Stimulated activated naive CD8-positive, alpha-beta T cell treated with anti-CD3 and anti-CD28 coated beads, Interleukin-15, amount 100 ng/mL, for 72 hours (primary cell): ENCODE results near the gene RAB8A.
"Not testable (repeated sequence)": the region's sequence is repeated elsewhere in the genome, so short reads cannot be mapped to it uniquely, and the experiment has no call there.

ENCODE experiments used
- ATAC-seq: fragments of 150-1000 bp; cut with Tn5 transposase; 2 replicates; pipeline ENCODE4 v1.10.0; 2021; ENCODE audit warnings: mild to moderate bottlenecking, moderate library complexity
- DNase-seq, 2 donors: peaks; one replicate each; pipeline ENCODE4 v3.0.0; 2021 to 2022
- H3K27ac Mint-ChIP-seq, 2 donors: one replicate each; pipeline ENCODE4 v1.8.0; 2022; ENCODE audit warnings: mild to moderate bottlenecking in 2 of 2, mixed read lengths in 2 of 2, moderate library complexity in 2 of 2
- H3K27me3 Mint-ChIP-seq: one replicate; pipeline ENCODE4 v1.8.0; 2022; ENCODE audit warnings: mixed read lengths
- H3K4me1 Mint-ChIP-seq: one replicate; pipeline ENCODE4 v1.8.0; 2022; ENCODE audit warnings: mild to moderate bottlenecking, mixed read lengths
- H3K4me3 Mint-ChIP-seq, 2 donors: one replicate each; pipeline ENCODE4 v1.8.0; 2022; ENCODE audit warnings: mild to moderate bottlenecking in 2 of 2, mixed read lengths in 2 of 2, moderate library complexity in 1 of 2
- H3K9me3 Mint-ChIP-seq, 2 donors: one replicate each; pipeline ENCODE4 v1.8.0; 2022; ENCODE audit warnings: mixed read lengths in 2 of 2

RAB8A gene

GRCh38 chr19:16118489-16119033, 6.9 kb downstream of the RAB8A start:
- peaks cover 57% of the 10 kb centered on the region for H3K4me1 Mint-ChIP-seq
- no peaks in the 10 kb centered on the region for H3K9me3 Mint-ChIP-seq
- H3K27ac Mint-ChIP-seq: peak overlapping the region in 1 of 2 donors; percentile 60
- ATAC-seq (peak; percentile 79), DNase-seq (peak; percentile 18 to 39)
- no peaks in the 10 kb centered on the region for H3K27me3 Mint-ChIP-seq
- H3K4me3 Mint-ChIP-seq: peak overlapping the region; percentile 19 to 31

GRCh38 chr19:16119075-16119857, 7.6 kb downstream of the RAB8A start:
- not testable (repeated sequence) for H3K27me3 Mint-ChIP-seq, H3K9me3 Mint-ChIP-seq
- H3K27ac Mint-ChIP-seq: peak overlapping the region; percentile 67 to 82
- H3K4me3 Mint-ChIP-seq: peak overlapping the region; percentile 19 to 53
- ATAC-seq: peak; percentile 83
- peak in 1 of 2 donors; percentile 57 for DNase-seq
- peaks cover 52% of the 10 kb centered on the region for H3K4me1 Mint-ChIP-seq

- no peaks in the 10 kb centered on the region for H3K27me3 Mint-ChIP-seq
- ATAC-seq (no peak), DNase-seq (no peak)
- no peaks in the 10 kb centered on the region for H3K9me3 Mint-ChIP-seq
- H3K27ac Mint-ChIP-seq: no peak overlapping the region
- peaks cover 37% of the 10 kb centered on the region for H3K4me1 Mint-ChIP-seq
- no peak overlapping the region for H3K4me3 Mint-ChIP-seq
Observed at GRCh38 chr19:16121141-16121540, 9.5 kb downstream of the RAB8A start.

- Mint-ChIP-seq H3K4me1 (peaks cover 32% of the 10 kb centered on the region), H3K4me3 (no peak overlapping the region), H3K27ac (no peak overlapping the region), H3K27me3 (no peaks in the 10 kb centered on the region), H3K9me3 (no peaks in the 10 kb centered on the region)
- ATAC-seq (no peak), DNase-seq (no peak)
Observed at GRCh38 chr19:16121967-16122366, 10.3 kb downstream of the RAB8A start.

- no peaks in the 10 kb centered on the region for H3K27me3 Mint-ChIP-seq
- H3K9me3 Mint-ChIP-seq: no peaks in the 10 kb centered on the region
- H3K27ac Mint-ChIP-seq: peak overlapping the region in 1 of 2 donors; percentile 33
- ATAC-seq (no peak), DNase-seq (no peak)
- peaks cover 2% of the 10 kb centered on the region for H3K4me1 Mint-ChIP-seq
- H3K4me3 Mint-ChIP-seq: no peak overlapping the region
Observed at GRCh38 chr19:16124953-16125352, 13.3 kb downstream of the RAB8A start.

- H3K27ac Mint-ChIP-seq: peak overlapping the region in 1 of 2 donors; percentile 59
- ATAC-seq (no peak), DNase-seq (no peak)
- H3K27me3 Mint-ChIP-seq: no peaks in the 10 kb centered on the region
- peaks cover under 1 to 1% of the 10 kb centered on the region in 2 donors for H3K9me3 Mint-ChIP-seq
- no peak overlapping the region for H3K4me3 Mint-ChIP-seq
- H3K4me1 Mint-ChIP-seq: no peaks in the 10 kb centered on the region
Observed at GRCh38 chr19:16125737-16126495, 14.2 kb downstream of the RAB8A start.

GRCh38 chr19:16127080-16127479, 15.4 kb downstream of the RAB8A start:
- no peak overlapping the region for H3K27ac Mint-ChIP-seq
- no peak for ATAC-seq

GRCh38 chr19:16127776-16128371, 16.2 kb downstream of the RAB8A start:
- H3K27me3 Mint-ChIP-seq: no peaks in the 10 kb centered on the region
- no peaks in the 10 kb centered on the region for H3K4me1 Mint-ChIP-seq
- H3K9me3 Mint-ChIP-seq: peaks cover 11 to 13% of the 10 kb centered on the region in 2 donors
- H3K4me3 Mint-ChIP-seq: no peak overlapping the region
- ATAC-seq (no peak), DNase-seq (no peak)
- H3K27ac Mint-ChIP-seq: no peak overlapping the region

More at GRCh38 chr19:16127080-16127479, 15.4 kb downstream of the RAB8A start:
- no peaks in the 10 kb centered on the region for H3K4me1 Mint-ChIP-seq
- DNase-seq: no peak
- H3K27me3 Mint-ChIP-seq: no peaks in the 10 kb centered on the region
- H3K9me3 Mint-ChIP-seq: peaks cover 11 to 13% of the 10 kb centered on the region in 2 donors
- H3K4me3 Mint-ChIP-seq: no peak overlapping the region

GRCh38 chr19:16131648-16132047, 20.0 kb downstream of the RAB8A start:
- DNase-seq (no peak), ATAC-seq (no peak)
- Mint-ChIP-seq H3K4me3 (no peak overlapping the region), H3K4me1 (no peaks in the 10 kb centered on the region), H3K27ac (peak overlapping the region in 1 of 2 donors; percentile 59), H3K9me3 (peaks cover 11 to 13% of the 10 kb centered on the region in 2 donors), H3K27me3 (no peaks in the 10 kb centered on the region)

GRCh38 chr19:16133818-16134217, 22.1 kb downstream of the RAB8A start:
- Mint-ChIP-seq H3K9me3 (peaks cover 11 to 13% of the 10 kb centered on the region in 2 donors), H3K27ac (no peak overlapping the region), H3K4me3 (no peak overlapping the region), H3K27me3 (no peaks in the 10 kb centered on the region), H3K4me1 (no peaks in the 10 kb centered on the region)
- ATAC-seq: no peak
- DNase-seq: no peak

- no peak overlapping the region for H3K27ac Mint-ChIP-seq
- H3K4me3 Mint-ChIP-seq: no peak overlapping the region
- no peak for DNase-seq
Observed at GRCh38 chr19:16134510-16134909, 22.8 kb downstream of the RAB8A start.

GRCh38 chr19:16135430-16136127, 23.9 kb downstream of the RAB8A start:
- DNase-seq (no peak), ATAC-seq (peak; percentile 18)
- Mint-ChIP-seq H3K27ac (no peak overlapping the region), H3K27me3 (no peaks in the 10 kb centered on the region), H3K4me3 (no peak overlapping the region), H3K9me3 (peaks cover 11 to 13% of the 10 kb centered on the region in 2 donors), H3K4me1 (peaks cover 7% of the 10 kb centered on the region)

More at GRCh38 chr19:16134510-16134909, 22.8 kb downstream of the RAB8A start:
- ATAC-seq: no peak
- Mint-ChIP-seq H3K4me1 (peaks cover under 1% of the 10 kb centered on the region), H3K9me3 (peaks cover 11 to 13% of the 10 kb centered on the region in 2 donors), H3K27me3 (no peaks in the 10 kb centered on the region)

- H3K4me1 Mint-ChIP-seq: peaks cover 13% of the 10 kb centered on the region
- no peak overlapping the region for H3K27ac Mint-ChIP-seq
- ATAC-seq (no peak), DNase-seq (no peak)
- no peaks in the 10 kb centered on the region for H3K27me3 Mint-ChIP-seq
- no peak overlapping the region for H3K4me3 Mint-ChIP-seq
- H3K9me3 Mint-ChIP-seq: peaks cover 6 to 7% of the 10 kb centered on the region in 2 donors
Observed at GRCh38 chr19:16136185-16136999, 24.7 kb downstream of the RAB8A start.

GRCh38 chr19:16139752-16140151, 28.1 kb downstream of the RAB8A start:
- Mint-ChIP-seq H3K9me3 (no peaks in the 10 kb centered on the region), H3K27ac (no peak overlapping the region), H3K4me3 (no peak overlapping the region), H3K27me3 (no peaks in the 10 kb centered on the region), H3K4me1 (peaks cover 41% of the 10 kb centered on the region)
- ATAC-seq (no peak), DNase-seq (no peak)
